RWPE2 (cell line): ENCODE results near the gene EME2.

Experiments used
- ATAC-seq: fragments of 200-7000 bp; cut with Tn5 transposase; 3 replicates; pipeline ENCODE4 v1.9.1; 2021; ENCODE audit warnings: low read depth
- DNase-seq: peaks from one replicate; pipeline ENCODE4 v3.0.0-alpha.2; 2020; ENCODE audit warnings: low spot score
- H3K27ac ChIP-seq: fragments of 450-650 bp; 2 replicates; pipeline ENCODE4 v1.5.1; 2017; ENCODE audit warnings: mild to moderate bottlenecking; ENCODE audit not compliant: poor library complexity, severe bottlenecking
- H3K27me3 ChIP-seq: fragments of 250-450 bp; sonication (Bioruptor Pico); 2 replicates; pipeline ENCODE4 v1.5.1; 2021; ENCODE audit warnings: mild to moderate bottlenecking, moderate library complexity; ENCODE audit not compliant: insufficient read depth, poor library complexity, severe bottlenecking
- H3K36me3 ChIP-seq: fragments of 250-450 bp; sonication (Bioruptor Pico); 2 replicates; pipeline ENCODE4 v1.5.1; 2020; ENCODE audit warnings: low read depth, mild to moderate bottlenecking, moderate library complexity
- H3K4me1 ChIP-seq: fragments of 250-450 bp; sonication (Bioruptor Pico); 2 replicates; pipeline ENCODE4 v1.5.1; 2021; ENCODE audit warnings: mild to moderate bottlenecking, moderate library complexity; ENCODE audit not compliant: insufficient read depth, poor library complexity, severe bottlenecking
- H3K4me3 ChIP-seq: fragments of 250-450 bp; sonication (Bioruptor Pico); 2 replicates; pipeline ENCODE4 v1.5.1; 2021; ENCODE audit warnings: mild to moderate bottlenecking, moderate library complexity; ENCODE audit not compliant: severe bottlenecking
- H3K9me3 ChIP-seq: fragments of 250-450 bp; sonication (Bioruptor Pico); 2 replicates; pipeline ENCODE4 v1.5.1; 2021; ENCODE audit warnings: mild to moderate bottlenecking, moderate library complexity; ENCODE audit not compliant: severe bottlenecking
- TF ChIP-seq, protein P1 (sequence below): fragments of 450-650 bp; IDR thresholded peaks from one replicate; pipeline ENCODE4 v1.5.1; 2017; ENCODE audit warnings: mild to moderate bottlenecking, moderate library complexity; ENCODE audit not compliant: poor library complexity, severe bottlenecking

The EME2 gene

DNA sequence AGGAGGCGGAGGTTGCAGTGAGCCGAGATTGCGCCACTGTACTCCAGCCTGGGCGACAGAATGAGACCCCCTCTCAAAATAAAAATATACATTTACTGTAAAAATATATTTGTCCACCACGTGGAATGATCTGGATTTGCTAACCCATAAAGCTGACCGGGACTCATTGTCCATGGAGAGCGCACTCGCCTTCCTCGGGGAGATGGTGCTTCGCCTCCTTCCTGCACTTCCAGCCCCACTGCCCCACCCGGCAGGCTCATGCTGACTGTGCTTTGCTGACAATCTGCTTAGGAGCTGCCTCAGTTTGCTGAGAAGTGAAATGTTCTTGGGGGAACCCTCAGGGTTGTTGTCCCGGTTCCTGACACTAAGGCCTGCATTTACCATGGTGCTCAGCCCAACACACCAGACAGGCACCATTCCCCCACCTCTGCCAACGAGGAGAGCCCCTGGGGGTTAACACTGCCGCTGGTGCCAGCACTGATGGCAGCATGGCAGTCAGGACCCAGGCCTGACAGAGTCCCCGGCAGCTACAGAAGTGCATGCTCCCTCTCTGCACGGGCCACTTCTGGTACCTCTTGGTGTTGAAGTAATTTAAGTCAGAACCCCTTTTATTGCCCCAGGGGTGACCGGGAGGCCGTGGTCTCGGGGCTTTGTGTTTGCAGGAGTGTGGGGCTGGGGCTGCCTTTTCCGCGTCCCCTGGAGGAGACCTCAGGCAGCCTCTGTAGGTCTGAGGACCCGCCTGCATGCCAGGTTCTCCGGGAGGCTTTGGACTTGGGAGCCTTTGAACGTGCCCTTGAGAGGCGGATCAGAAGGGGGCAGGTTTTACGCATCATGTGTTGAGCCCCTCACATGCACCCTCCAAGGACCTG lies 12.6 kb downstream of the EME2 start:
- peaks cover 6% of the 10 kb centered on the region for H3K4me1 ChIP-seq
- H3K4me3 ChIP-seq = no peak overlapping the region
- no peaks in the 10 kb centered on the region for H3K9me3 ChIP-seq
- no peak for DNase-seq
- no peak for ATAC-seq
- peaks cover 45% of the 10 kb centered on the region for H3K36me3 ChIP-seq
- TF ChIP-seq, protein P1, sequence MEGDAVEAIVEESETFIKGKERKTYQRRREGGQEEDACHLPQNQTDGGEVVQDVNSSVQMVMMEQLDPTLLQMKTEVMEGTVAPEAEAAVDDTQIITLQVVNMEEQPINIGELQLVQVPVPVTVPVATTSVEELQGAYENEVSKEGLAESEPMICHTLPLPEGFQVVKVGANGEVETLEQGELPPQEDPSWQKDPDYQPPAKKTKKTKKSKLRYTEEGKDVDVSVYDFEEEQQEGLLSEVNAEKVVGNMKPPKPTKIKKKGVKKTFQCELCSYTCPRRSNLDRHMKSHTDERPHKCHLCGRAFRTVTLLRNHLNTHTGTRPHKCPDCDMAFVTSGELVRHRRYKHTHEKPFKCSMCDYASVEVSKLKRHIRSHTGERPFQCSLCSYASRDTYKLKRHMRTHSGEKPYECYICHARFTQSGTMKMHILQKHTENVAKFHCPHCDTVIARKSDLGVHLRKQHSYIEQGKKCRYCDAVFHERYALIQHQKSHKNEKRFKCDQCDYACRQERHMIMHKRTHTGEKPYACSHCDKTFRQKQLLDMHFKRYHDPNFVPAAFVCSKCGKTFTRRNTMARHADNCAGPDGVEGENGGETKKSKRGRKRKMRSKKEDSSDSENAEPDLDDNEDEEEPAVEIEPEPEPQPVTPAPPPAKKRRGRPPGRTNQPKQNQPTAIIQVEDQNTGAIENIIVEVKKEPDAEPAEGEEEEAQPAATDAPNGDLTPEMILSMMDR = no peak
- no peaks in the 10 kb centered on the region for H3K27me3 ChIP-seq
- no peak overlapping the region for H3K27ac ChIP-seq

DNA sequence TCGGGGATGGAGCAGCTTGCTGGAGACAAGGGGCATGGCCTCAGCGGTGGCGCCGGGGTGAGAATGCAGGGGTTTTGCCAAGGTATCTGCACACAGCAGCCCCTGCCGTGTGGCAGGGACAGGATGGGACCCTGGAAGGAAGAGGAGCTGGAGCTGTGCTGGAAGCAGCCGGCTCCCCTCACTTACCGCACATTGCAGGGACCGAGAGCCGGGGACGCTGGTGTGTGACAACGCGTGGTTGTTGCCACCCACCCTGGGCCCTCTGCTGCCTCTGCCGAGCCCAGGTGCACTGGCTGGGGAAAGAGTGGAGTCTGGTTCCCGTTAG lies 13.2 kb downstream of the EME2 start:
- Histone ChIP-seq H3K27me3 (no peaks in the 10 kb centered on the region), H3K9me3 (no peaks in the 10 kb centered on the region), H3K4me3 (no peak overlapping the region), H3K36me3 (peaks cover 40% of the 10 kb centered on the region), H3K27ac (no peak overlapping the region), H3K4me1 (peaks cover 6% of the 10 kb centered on the region)
- TF ChIP-seq, protein P1 = no peak
- no peak for ATAC-seq
- no peak for DNase-seq

DNA sequence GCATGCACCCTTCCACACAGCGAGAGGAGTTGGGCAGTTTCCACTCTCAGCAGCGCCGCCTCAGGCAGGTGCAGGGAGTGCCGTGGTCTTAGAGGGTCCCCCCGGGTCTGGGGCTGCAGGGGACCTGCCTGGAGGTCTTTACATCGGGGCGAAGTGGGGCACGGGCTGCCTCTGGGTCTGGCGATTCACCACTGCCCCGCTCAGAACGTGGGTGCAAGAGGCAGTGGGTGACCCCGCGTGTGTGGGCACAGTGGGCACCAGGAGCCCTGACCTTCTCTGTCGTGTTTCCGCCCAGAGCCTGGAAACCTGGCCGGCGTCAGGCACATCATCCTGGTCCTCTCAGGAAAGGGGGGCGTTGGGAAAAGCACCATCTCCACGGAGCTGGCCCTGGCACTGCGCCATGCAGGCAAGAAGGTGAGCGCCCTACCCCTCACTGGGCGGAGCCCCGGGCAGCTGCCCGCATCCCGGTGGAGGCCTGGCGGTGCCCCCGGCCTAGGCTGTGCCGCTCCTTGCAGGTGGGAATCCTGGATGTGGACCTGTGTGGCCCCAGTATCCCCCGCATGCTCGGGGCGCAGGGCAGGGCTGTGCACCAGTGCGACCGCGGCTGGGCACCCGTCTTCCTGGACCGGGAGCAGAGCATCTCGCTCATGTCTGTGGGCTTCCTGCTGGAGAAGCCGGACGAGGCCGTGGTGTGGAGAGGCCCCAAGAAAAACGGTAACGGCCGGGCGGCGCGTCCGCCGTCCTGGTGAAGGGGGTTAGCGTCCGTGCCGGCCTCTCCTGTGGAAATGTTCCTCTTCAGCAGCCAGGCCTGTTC lies 13.8 kb downstream of the EME2 start:
- TF ChIP-seq, protein P1 = no peak

DNA sequence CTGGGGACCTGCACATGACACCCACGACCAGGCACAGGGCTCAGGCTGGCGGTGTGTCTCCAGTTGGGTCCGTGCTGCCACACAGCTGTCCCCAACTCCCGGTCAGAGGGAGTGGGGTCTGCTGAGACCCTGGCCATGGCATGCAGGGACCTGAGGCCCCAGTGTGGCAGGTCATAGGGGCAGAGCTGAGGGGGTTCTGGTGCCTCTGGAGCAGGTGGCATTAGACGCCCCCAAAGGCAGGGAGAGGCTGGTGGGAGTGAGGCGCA lies 14.4 kb downstream of the EME2 start:
- H3K36me3 ChIP-seq = peaks cover 37% of the 10 kb centered on the region
- no peaks in the 10 kb centered on the region for H3K27me3 ChIP-seq
- DNase-seq = no peak
- TF ChIP-seq, protein P1 = no peak
- no peak for ATAC-seq
- peaks cover 6% of the 10 kb centered on the region for H3K4me1 ChIP-seq
- H3K9me3 ChIP-seq = no peaks in the 10 kb centered on the region
- H3K27ac ChIP-seq = no peak overlapping the region
- H3K4me3 ChIP-seq = no peak overlapping the region

More for the DNA sequence above, 13.8 kb downstream of the EME2 start:
- Histone ChIP-seq H3K36me3 (peaks cover 37% of the 10 kb centered on the region), H3K9me3 (no peaks in the 10 kb centered on the region), H3K4me1 (peaks cover 6% of the 10 kb centered on the region), H3K4me3 (no peak overlapping the region), H3K27ac (no peak overlapping the region), H3K27me3 (no peaks in the 10 kb centered on the region)
- ATAC-seq = no peak
- DNase-seq = no peak
